Muscle layer of colon (tissue), 2 donors: ENCODE measurements around the gene OR6T1.

Source experiments
- H3K27ac ChIP-seq: one replicate; pipeline ENCODE4 v1.7.0; 2013; ENCODE audit warnings: low read depth, mild to moderate bottlenecking, low read length, moderate library complexity
- H3K27me3 ChIP-seq, 2 donors: one replicate each; pipeline ENCODE4 v1.7.0; 2013; ENCODE audit warnings: low read length in 2 of 2, mild to moderate bottlenecking in 2 of 2; ENCODE audit not compliant: insufficient read depth in 2 of 2, control insufficient read depth in 1 of 2
- H3K36me3 ChIP-seq: one replicate; pipeline ENCODE4 v1.7.0; 2013; ENCODE audit warnings: mild to moderate bottlenecking, low read length; ENCODE audit not compliant: insufficient read depth
- H3K4me1 ChIP-seq: one replicate; pipeline ENCODE4 v1.7.0; 2013; ENCODE audit warnings: mild to moderate bottlenecking, low read length; ENCODE audit not compliant: insufficient read depth
- H3K4me3 ChIP-seq, 2 donors: one replicate each; pipeline ENCODE4 v1.7.0; 2013; ENCODE audit warnings: low read length in 2 of 2, low read depth in 1 of 2, mild to moderate bottlenecking in 1 of 2, moderate library complexity in 1 of 2
- H3K9ac ChIP-seq: one replicate; pipeline ENCODE4 v1.7.0; 2013; ENCODE audit warnings: low read length
- H3K9me3 ChIP-seq: one replicate; pipeline ENCODE4 v1.7.0; 2013; ENCODE audit warnings: mild to moderate bottlenecking, low read length
- donor health status: abdominal sarcoma.
- donor health status: Adenocarcinoma of cecum.

The OR6T1 gene, protein sequence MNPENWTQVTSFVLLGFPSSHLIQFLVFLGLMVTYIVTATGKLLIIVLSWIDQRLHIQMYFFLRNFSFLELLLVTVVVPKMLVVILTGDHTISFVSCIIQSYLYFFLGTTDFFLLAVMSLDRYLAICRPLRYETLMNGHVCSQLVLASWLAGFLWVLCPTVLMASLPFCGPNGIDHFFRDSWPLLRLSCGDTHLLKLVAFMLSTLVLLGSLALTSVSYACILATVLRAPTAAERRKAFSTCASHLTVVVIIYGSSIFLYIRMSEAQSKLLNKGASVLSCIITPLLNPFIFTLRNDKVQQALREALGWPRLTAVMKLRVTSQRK

DNA sequence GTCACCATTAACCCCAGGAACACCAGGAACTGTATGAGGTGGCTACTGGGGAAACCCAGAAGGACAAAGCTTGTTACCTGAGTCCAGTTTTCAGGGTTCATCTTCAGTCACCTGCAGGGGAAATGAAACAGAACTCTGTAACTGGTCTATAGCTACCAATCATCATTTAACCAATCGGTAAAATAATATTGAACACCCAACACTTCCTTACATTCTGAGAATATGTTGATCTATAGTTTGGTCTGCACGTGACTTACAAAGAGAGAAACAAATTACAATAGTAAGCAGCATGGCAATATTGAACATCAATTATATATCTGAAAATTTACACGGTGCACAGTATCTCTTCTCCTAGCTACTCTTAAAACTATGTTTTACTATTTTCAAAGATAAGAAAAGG is at the start of gene OR6T1:
OR6T1 (minus strand) TSS at position 101 of the 400 bp plus-strand sequence; CDS start at position 101, 0 bp downstream.
- Histone ChIP-seq H3K27me3 (no peaks in the 10 kb centered on the region), H3K9ac (no peak within 1 kb of the TSS), H3K9me3 (no peaks in the 10 kb centered on the region), H3K4me3 (no peak within 1 kb of the TSS), H3K36me3 (no peaks in the 10 kb centered on the region), H3K4me1 (no peaks in the 10 kb centered on the region), H3K27ac (no peak within 1 kb of the TSS)

DNA sequence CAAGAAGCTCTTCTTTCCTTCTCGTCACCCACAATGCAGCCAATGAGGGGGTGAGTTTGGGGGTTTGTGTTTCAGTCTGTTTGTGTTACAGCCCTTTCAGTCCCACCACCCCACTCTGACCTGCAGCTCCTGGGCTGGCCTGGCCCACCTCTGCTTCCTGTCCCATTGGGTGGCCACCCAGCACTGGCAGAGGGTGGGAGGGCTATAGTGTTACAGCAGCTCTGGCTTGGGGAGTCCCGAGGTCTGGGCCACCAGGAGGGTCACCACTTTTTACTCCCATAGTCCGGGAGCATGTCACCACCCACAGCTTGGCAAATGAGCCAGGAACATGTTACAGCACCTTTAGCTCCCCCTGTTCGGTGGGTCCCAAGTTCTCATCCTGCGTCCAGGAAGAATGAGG is 35.7 kb upstream of the OR6T1 start:
- Histone ChIP-seq H3K4me1 (no peaks in the 10 kb centered on the region), H3K27me3 (no peaks in the 10 kb centered on the region), H3K36me3 (no peaks in the 10 kb centered on the region), H3K27ac (no peak overlapping the region), H3K9ac (no peak overlapping the region), H3K4me3 (no peak overlapping the region), H3K9me3 (no peaks in the 10 kb centered on the region)

DNA sequence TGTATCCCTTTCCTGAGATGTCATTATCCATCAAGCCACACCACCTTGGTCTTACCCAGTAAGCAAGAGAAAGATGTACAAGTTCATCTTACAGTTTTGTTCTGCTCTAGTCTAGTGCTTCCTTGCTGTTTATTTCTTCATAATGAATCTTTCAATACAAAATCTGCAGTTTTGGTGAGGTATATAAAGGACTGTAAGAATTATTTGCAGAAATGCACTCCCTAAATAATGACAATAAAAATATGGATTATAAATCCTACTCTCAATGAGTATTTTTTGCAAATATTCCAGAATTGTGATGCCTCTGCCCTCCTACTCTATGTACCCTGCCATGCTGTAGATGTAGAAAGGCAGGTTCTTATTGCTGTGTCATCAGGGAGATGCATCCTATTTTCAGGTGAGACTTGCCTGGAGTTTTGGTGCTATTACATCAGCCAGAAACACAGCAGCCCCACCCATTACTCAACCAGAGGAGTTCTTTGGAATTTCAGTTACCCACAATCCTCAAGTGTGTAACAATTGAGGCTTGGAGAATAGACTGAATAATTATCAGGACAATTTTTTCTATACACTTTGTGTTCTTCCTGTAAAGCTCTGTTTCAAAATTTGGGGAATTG is 34.2 kb upstream of the OR6T1 start, which contains the start of gene OR10S1:
OR10S1 (minus strand) TSS at position 51 of the 617 bp plus-strand sequence. CDS start 117 bp downstream, outside the sequence.
- H3K36me3 ChIP-seq = no peaks in the 10 kb centered on the region
- no peaks in the 10 kb centered on the region for H3K9me3 ChIP-seq
- H3K4me1 ChIP-seq = no peaks in the 10 kb centered on the region
- H3K27me3 ChIP-seq = no peaks in the 10 kb centered on the region
- H3K4me3 ChIP-seq = no peak within 1 kb of the TSS
- H3K27ac ChIP-seq = no peak within 1 kb of the TSS
- H3K9ac ChIP-seq = no peak within 1 kb of the TSS

DNA sequence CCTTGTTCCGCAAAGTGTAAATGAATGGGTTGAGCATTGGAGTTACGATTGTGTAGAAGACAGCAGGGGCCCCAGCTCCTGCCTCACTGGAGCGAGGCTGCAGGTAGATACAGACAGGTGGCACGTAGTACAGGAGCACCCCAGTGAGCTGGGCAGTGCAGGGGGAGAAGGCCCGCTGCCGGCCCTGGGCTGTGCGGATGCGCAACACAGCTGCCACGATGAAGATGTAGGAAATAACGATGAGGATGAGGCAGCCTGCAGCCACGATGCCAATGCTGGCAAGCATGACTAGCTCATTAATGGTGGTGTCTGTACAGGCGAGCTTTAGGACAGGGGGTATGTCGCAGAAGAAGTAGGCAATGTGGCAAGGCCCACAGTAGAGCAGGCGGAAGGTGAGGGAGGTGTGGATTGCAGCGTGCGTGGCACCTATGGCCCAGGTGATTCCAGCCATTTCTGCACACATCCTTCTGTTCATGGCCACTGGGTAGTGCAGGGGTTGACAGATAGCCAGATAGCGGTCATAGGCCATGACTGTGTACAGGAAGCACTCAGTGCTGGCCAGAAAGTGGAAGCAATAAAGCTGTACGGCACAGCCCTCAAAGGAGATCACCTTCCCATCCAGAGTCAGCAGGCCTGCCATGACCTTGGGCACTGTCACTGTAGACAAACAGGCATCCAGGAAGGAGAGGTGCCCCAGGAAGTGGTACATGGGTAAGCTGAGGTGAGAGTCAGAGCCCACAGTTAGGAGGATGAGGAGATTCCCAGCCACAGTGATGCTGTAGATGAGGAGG is 33.3 kb upstream of the OR6T1 start:
- no peak overlapping the region for H3K27ac ChIP-seq
- H3K27me3 ChIP-seq = no peaks in the 10 kb centered on the region
- H3K4me1 ChIP-seq = no peaks in the 10 kb centered on the region

DNA sequence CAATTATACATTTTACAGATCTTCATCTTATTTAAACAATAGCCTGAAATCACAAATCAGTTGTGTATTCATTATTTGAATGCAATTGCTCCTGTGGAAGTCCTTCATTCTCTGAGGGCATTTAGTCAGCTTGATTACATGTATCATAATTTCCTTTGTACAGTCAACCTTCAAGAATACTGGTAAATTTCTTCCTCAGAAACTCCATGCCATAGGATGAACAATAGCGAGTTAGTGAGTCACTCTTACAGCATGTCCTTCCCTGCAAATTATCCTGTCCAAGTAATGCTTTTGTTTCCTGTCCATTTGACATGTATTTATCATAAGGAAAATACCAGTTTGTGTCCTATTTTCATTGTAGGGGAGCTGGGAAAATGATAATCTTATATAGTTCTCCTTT is 30.2 kb upstream of the OR6T1 start:
- no peaks in the 10 kb centered on the region for H3K36me3 ChIP-seq
- H3K4me3 ChIP-seq = no peak overlapping the region
- H3K27ac ChIP-seq = no peak overlapping the region
- H3K27me3 ChIP-seq = no peaks in the 10 kb centered on the region
- no peaks in the 10 kb centered on the region for H3K4me1 ChIP-seq
- no peak overlapping the region for H3K9ac ChIP-seq
- no peaks in the 10 kb centered on the region for H3K9me3 ChIP-seq

More for the DNA sequence above, 33.3 kb upstream of the OR6T1 start:
- no peak overlapping the region for H3K4me3 ChIP-seq
- H3K36me3 ChIP-seq = no peaks in the 10 kb centered on the region
- no peaks in the 10 kb centered on the region for H3K9me3 ChIP-seq
- no peak overlapping the region for H3K9ac ChIP-seq

DNA sequence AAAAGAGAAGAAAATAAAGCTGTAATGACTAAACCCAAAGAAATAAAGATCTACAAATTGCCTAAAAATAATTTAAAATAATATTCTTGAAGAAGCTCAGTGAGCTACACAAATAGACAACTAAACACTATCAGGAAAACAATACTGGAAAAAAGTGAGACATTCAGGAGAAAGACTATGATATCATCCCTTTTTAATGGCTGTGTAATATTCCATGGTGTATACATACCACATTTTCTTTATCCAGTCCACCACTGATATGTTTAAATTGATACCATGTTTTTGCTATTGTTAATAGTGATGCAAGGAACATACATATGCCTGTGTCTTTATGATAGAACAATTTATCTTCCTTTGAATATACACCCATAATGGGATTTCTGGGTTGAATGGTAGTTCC is 13.1 kb upstream of the OR6T1 start:
- no peaks in the 10 kb centered on the region for H3K4me1 ChIP-seq
- H3K4me3 ChIP-seq = no peak overlapping the region
- H3K36me3 ChIP-seq = no peaks in the 10 kb centered on the region
- H3K9ac ChIP-seq = no peak overlapping the region
- no peaks in the 10 kb centered on the region for H3K9me3 ChIP-seq
- no peak overlapping the region for H3K27ac ChIP-seq
- no peaks in the 10 kb centered on the region for H3K27me3 ChIP-seq

DNA sequence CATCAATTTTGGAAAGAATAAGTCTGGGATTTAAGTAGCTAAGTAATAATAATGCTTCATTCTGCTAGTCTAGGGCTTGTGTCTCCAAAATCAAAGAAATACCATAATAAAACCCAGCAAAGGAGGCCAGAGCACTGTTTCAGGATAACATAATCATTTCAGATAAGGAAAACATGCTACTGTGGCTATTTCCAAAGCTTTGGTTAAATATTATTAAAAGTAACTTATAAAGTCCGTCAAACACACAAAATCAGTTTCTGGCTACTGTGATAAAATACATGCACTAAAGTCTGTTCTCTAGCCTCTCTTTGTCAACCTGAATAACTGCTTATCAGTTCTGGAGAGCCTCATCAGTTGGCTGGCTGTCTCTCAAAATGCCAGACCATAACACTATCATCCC is 1.5 kb upstream of the OR6T1 start:
- H3K4me1 ChIP-seq = no peaks in the 10 kb centered on the region
- H3K9me3 ChIP-seq = no peaks in the 10 kb centered on the region
- H3K36me3 ChIP-seq = no peaks in the 10 kb centered on the region
- no peak overlapping the region for H3K4me3 ChIP-seq
- H3K27me3 ChIP-seq = no peaks in the 10 kb centered on the region
- no peak overlapping the region for H3K9ac ChIP-seq
- H3K27ac ChIP-seq = no peak overlapping the region

DNA sequence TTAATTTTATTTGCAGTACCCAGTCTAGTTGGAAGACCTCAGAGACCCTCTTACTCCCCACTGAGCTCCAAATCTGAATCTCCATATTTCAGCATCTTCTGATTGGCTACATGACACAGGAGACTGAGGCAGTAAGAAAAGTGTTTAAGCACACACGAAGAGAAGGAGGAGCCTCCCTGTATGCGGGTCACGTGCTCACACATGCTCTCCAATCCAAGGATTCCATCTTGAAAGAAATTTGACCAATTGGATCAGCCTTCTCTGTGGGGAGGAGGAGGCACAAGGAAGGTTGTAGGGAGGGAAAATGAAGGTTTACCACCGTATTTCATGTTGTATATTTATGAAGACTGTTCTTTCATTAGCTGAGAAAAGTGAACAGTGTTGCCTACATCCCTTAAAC is 1.2 kb downstream of the OR6T1 start:
- Histone ChIP-seq H3K4me1 (no peaks in the 10 kb centered on the region), H3K4me3 (no peak overlapping the region), H3K9ac (no peak overlapping the region), H3K9me3 (no peaks in the 10 kb centered on the region), H3K27me3 (no peaks in the 10 kb centered on the region), H3K36me3 (no peaks in the 10 kb centered on the region), H3K27ac (no peak overlapping the region)

DNA sequence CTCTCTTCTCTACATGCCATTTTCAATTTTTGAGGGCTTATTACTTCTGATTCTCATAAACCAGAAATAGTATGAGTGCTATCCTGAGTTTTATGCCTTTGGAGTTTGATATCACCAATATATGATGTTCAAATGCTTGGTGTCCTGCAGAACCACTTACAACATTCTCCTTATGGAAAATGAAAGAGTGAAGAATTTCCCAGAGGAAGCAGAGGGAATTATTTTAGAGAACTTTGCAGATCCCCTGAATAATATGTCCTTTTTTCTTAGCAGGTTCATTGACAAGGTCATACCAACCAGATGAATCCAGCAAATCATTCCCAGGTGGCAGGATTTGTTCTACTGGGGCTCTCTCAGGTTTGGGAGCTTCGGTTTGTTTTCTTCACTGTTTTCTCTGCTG is 4.3 kb downstream of the OR6T1 start, which contains the start of gene OR4D5:
OR4D5 (plus strand) TSS at position 301 of the 400 bp plus-strand sequence; CDS start at position 301, 0 bp downstream.
- Histone ChIP-seq H3K4me3 (no peak within 1 kb of the TSS), H3K27ac (no peak within 1 kb of the TSS), H3K9me3 (no peaks in the 10 kb centered on the region), H3K9ac (no peak within 1 kb of the TSS), H3K36me3 (no peaks in the 10 kb centered on the region), H3K4me1 (no peaks in the 10 kb centered on the region), H3K27me3 (no peaks in the 10 kb centered on the region)

DNA sequence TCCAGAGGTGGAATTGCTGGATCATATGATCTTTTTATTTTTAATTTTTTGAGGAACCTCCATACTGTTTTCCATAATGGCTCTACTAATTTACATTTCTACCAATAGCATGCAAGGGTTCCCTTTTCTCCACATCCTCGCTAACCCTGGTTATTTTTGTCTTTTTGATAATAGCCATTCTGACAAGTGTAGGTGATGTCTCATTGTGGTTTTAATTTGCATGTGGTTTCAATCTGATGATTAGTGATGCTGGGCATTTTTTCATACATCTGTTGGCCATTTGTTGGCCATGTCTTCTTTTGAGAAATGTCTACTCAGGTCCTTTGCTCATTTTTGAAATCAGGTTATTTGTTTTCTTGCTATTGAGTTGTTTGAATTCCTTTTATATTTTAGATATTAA is 19.6 kb downstream of the OR6T1 start:
- H3K36me3 ChIP-seq = no peaks in the 10 kb centered on the region
- H3K9me3 ChIP-seq = no peaks in the 10 kb centered on the region
- no peaks in the 10 kb centered on the region for H3K4me1 ChIP-seq
- no peaks in the 10 kb centered on the region for H3K27me3 ChIP-seq
- H3K4me3 ChIP-seq = no peak overlapping the region
- H3K27ac ChIP-seq = no peak overlapping the region
- no peak overlapping the region for H3K9ac ChIP-seq

DNA sequence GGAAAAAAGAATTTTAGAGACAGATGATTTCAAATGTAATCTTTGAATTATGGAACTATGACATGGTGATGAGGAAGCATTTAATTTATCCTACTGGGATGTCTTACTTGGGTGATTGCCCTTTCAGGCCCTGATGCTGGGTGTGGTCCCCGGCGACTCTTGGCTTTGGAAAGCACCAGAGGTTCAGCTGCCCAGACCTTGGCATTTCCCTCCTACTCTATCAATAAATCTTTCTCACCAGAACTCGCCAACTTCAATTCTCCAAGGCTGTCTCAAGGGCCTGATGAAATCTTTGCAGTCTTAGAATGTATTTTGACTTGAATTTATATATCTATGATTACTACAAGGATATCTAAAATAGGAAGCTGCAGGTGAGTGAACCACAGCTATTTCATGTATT is 22.7 kb downstream of the OR6T1 start:
- no peaks in the 10 kb centered on the region for H3K4me1 ChIP-seq
- H3K27ac ChIP-seq = no peak overlapping the region
- H3K9ac ChIP-seq = no peak overlapping the region
- H3K27me3 ChIP-seq = no peaks in the 10 kb centered on the region
- no peak overlapping the region for H3K4me3 ChIP-seq
- no peaks in the 10 kb centered on the region for H3K36me3 ChIP-seq
- H3K9me3 ChIP-seq = no peaks in the 10 kb centered on the region
